Airway epithelial cell (primary cell): ENCODE measurements around the gene PDIA5. TPM values are rescaled to one million over a fixed set of nuclear protein-coding genes. Genes with fewer than 3 reads are reported as not detected.

Experiments
- total RNA-seq: library from RNA; depleted of rRNA; stranded (reverse); fragments of >200 nt; gene quantifications from 2 replicates; pipeline ENCODE4 v1.2.3, GENCODE V29; 2015

PDIA5 gene
- 19.5 and 24.1 TPM in 2 replicates for total RNA-seq

DNA sequence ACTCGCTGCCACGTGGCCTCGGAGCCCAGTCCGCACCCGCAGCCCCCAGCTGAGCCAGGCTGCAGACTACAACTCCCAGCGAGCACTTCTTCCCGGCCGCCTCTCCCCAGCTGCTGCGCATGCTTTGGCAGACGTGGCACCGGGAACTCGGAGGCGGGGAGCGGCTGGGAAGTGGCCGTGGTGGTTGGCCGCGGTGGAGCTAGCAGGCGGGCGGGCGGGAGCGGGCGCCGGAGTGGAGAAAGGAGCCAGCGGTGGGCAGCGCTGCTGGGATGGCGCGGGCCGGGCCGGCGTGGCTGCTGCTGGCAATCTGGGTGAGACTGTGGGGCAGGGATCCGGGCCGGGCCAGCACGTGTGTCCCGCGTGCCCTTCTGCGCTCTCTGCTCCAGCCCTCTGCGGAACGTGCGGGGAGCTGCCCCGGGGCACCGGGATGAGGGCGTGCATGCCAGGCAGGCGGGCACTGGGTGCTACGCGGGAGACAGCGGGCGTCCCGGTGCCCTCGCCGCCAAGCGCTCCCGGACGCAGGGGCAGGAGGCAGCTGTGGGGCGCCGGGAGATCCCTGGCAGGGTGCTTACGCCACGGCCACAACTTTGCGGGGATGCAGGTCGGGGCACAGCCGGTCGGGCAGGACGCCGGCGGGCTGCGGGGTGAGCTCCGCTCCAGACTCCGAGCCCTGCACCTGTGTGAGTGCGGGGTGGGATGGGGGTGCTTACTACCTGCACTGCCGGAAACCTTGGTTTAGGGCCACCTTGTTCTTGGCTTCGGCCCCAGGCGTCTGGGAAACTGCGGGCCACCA is at the start of gene PDIA5:
PDIA5 (plus strand) TSS at position 130 of the 793 bp plus-strand sequence; CDS start at position 270, 140 bp downstream.

DNA sequence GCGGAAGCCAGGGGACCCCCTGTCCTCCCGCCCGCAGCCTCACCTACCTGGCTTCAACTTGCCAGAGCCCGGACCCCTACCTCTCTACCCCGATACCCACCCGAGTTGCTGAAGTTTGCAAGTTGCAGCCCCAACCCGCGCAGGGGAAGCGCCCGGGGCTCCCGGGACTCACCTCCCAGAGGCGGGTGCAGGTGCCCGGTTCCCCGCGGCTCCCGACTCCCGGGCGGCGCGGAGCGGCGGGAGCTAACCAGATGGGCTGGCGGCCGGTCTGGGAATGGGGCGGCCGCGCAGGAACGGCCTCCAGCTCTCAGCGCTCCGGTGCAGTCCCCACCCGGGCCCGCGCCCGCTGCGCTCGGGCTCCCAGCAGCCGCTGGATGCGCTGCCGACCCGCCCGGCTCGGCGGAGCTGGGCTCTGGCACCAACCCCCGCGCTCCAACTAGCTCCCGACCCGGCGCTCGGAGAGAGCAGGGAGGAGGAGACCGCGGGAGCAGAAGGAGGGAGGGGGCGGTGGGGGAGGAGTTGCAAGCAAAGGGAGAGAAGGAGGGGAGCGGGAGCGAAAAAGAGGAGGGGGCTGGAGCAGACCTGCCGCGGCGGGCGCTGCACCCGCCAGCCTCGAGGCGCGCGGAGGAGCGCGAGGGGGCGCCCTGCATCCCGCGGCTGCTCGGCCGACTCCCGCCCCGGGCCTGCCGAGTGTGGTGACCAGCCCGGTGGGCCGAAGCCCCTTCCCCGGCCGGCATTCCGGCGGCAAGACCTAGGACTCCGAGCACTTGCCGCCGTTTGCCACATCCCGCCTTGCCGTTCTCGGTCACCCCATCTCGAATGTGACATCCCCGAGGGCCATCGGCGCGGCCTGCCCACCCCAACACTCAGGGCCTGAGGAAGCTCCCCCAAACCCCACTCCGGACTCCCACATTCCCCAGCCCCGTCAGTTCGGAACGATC is 39.3 kb upstream of the PDIA5 start, which contains the start of gene SEMA5B:
SEMA5B (minus strand) TSS at position 472 of the 941 bp plus-strand sequence. CDS start 66,500 bp downstream, outside the sequence.

DNA sequence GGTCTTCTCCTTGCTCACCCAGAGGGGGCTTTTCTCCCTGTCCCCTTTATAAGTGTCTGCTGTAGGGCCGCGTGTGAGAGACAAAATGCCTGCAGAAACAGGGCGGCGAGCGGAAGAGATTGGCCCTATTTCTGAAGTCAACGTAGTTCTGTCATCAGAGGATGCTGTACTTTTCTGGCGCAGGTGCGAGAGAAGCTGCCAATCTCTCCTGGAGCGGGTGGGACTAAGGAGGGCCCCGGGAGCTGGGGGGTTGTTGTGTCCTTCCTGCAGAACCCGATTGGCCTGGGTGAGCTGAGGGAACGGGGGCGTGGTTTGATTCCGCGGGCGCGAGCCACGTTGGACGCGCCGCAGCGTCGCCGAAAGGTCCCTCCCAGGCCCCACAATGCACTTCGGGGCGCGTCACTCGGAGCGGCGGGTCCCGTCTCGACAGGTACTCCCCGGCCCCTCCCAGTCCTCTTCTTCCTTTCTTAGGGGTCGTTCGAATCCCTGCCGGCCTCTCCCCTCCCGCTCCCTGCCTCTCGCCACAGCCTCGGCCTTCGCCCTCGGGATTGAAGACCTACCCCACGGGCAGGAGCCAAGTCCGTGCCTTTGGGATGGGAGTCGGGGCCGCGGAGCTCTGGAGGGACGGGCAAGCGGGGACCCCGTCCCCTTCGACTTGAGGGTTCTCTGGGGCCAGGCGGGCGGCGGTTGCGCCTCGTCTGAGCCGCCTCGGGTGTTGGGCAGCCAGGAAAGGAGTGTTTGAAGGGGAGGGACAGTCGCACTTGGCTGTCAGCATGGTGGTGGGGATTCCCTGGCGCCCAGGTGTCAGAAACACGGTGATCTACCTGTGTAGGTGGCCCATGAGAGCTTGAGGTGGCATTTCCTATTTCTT is 135.0 kb downstream of the PDIA5 start, which contains the start of gene SEC22A:
SEC22A (plus strand) TSS at position 387 of the 871 bp plus-strand sequence. CDS start 7,275 bp downstream, outside the sequence.

Other genes with a start within 250 kb of the PDIA5 start
- 0.14 and 0.37 TPM in 2 replicates for gene SEMA5B, start 39.3 kb upstream of the PDIA5 start, total RNA-seq
- 30.9 and 34.8 TPM in 2 replicates for gene SEC22A, start 134.9 kb downstream of the PDIA5 start, total RNA-seq